Activated gamma-delta T cell (primary cell): ENCODE data around the gene PRDM15.

Source experiments
- DNase-seq: peaks from one replicate; lab custom pipeline; 2025; lab: John Stamatoyannopoulos, UW

The PRDM15 gene

DNA sequence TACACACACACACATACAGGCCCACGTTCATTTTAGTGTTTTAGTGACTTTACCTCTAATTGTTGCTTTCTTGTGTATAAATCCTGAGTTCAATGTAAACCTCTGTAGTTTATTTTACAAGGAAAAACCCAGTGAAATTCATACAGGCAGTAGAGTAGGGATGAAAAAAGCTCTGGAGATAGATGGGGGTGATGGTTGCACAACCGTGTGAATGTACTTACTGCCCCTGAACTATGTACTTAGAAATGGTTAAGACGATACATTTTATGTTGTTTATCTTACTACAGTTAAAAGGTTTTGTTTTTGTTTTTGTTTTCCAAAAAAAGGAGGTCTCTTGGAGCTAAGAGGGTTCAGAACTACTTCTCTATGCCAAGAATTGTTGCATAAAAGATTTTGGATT, 29.7 kb upstream of the PRDM15 start:
- DNase-seq, result no peak

DNA sequence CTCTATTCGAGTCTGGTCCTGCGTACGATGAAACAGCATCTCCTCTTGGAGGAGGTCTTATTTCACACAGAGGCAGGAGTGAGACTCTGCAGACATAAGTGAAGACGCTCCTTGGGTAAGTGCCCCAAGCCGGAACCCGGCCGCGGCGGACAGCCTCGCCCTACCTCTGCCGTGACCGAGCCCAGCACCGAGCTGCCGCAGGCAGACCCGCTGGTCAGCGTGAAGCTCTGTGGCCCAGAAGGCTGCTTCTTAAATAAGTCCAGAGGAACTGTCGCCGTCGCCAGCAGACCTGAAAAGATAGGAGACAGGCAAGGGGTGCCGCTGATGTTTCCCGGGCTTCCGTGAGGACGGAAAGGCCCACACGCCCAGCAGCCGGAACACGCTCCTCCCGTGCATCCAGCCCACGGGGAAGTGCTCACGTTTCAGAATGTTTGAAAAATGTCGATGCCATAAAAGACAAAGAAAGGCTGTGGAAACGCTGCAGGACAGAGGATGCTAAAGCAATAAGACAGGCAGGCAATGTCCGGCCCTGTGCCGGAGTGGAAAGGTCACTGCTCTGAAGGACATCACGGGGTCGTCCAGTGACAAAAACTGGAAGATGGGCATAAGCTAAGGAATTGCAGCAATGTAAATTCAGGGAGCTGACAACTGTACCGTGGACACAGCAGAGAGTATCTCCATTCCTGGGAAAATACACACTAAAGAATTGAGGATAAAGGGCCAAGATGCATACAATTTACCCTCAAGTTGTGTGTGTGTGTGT, 28.5 kb upstream of the PRDM15 start:
- no peak for DNase-seq

DNA sequence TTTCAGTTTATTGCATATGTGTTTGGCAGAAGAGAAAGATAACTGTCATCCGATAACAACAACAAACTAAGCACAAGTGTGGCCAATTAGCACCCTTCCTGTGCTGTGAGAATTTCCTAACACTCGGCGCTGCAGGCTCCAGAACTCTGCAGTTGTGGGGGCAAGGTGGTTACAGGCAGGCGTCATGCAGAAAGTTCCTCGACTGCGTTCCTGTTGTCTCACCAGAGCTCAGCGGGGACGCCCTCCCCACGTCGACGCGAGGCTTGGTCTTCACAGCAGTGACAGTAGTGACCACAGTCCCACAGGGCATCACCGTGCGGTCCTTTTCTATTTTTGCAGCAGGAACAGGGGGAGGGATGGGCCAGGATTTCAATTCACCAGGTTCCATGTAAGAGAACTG, 27.6 kb upstream of the PRDM15 start:
- DNase-seq, result no peak

DNA sequence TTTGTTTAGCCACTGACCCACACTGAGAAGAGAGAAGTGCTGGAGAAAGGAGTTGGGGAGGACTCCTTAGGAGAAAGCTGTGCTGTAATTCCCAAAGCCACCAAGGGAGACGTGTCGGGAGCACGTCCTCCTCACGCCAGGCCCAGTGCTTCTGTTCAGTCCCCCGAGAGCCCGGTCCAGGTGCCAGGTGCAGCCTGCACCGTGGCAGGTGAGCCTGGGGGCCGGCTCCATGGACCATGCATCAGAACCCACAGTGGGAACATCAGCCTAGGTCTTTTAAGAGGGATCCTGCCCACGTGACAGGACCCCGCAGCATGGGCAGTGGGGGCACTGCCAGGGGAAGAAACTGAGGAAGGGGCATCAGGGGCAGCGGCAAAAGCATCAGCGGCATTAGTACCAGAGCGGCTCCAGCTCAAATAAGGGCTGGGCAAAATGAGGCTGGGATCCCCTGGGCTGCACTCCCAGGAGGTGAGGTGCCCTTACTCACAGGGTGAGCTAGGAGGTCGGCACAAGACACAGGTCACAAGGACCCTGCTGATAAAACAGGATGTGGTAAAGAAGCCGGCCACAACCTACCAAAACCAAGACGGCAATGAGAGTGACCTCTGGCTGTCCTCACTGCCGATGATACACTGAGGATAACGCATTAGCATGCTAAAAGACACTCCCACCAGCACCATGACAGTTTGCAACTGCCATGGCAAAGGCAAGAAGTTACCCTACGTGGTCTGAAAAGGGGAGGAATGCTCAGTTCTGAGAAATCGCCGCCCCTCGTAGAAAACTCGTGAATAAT, 24.6 kb upstream of the PRDM15 start:
- no peak for DNase-seq

DNA sequence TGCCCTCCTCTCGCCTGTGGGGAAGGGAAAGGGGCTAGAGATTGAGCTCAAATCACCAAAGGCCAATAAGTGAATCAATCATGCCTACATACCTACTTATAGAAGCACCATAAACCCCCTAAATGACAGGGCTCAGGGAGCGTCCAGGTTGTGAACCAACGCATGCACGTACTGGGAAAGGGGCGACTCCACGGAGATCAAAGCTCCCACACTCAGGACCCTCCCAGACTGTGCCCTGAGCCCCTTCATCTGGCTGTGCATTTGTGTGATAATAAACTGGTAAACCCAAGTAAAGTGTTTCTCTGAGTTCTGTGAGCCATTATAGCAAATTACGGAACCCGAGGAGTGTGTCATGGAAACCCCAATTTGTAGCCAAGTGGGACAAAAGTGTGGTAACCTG, 23.8 kb upstream of the PRDM15 start:
- DNase-seq, result no peak

DNA sequence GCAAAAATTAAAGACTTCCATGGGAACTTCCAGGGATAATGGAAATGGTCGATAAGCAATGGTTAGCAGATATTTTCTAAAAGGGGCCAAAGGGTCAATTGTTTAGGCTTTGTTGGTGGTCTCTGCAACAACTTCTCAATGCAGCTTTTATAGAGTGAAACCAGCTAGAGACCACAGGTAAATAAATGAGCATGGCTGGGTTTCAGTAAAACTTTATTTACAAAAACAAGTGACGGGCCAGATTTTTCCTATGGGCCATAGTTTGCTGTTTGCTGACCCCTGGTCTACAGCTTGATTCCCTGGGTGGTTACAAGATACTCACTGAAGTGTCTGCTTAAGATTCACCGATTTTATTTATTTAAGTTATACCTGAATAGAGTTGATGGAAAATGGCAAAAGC, 22.6 kb upstream of the PRDM15 start:
- DNase-seq, result no peak

DNA sequence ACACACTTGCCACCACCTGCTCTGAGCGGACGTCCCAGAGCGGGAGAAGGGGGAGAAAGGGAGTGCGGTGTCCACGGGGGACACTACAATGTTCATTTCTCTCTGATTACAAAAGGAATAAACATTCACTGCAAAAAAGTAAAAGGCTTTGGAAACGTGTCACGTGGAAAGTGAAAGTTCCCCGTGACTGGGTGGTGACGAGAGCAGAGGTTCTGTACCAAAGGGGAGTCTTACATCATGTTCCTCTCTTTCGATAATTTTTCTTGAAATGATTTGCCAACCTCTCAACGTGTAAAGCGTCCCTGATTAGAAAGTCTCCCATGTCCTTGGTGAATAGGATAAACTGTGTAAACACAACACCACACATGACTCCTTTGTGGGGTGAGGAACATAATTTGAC, 22.0 kb upstream of the PRDM15 start:
- DNase-seq, result no peak

DNA sequence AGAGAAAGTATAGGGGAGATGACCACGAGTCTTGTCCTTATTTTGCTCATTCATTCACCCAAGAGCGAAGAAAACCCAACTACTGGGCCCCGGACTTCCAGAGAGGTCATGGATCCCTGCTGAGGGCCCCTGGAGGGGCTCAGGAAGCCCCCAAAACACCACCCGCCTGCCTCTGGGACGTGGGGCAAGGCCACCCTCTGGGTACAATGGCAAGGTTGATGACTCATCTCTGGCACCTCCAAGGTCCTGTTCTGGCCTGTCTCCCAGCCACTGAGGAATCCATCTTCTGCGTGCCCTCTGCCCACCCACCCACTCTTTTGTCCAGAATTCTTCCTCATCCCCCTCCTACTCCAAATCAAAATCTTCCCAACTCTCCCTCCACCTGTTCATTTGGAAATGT, 21.3 kb upstream of the PRDM15 start:
- DNase-seq, result no peak

DNA sequence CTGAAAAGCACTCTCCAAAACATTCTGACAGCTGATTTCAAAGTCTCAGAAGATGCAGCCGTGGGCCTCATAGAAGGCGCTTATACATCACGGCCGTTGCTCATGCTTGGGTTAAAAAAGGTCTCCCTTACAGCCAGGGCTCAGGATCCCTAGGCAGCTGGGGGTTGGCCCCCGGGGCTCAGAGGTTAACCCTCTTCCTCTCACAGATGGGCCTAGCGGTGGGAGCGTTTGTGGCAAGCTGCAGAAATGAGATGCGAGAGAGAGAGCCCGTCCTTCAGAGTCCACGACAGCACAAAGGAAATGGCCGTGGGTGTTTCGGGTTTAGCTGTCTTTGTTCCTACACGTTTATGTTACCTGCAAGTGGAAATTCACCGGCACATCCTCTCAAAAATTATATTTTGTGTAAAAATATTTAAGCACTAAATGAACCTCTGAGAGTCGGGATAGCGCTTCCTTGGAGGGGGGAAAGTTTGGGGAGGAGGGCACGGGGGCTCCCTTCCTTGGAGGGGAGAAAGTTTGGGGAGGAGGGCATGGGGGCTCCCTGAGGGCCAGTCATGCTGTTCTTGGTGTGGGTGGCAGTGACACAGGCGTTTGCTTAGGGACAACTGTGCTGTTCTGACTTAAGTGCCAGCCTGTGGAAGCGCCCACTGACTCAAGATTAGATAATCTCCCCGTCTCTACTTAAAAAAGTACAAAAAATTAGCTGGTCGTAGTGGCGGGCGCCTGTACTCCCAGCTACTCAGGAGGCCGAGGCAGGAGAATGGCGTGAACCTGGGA, 20.5 kb upstream of the PRDM15 start:
- DNase-seq, result no peak

DNA sequence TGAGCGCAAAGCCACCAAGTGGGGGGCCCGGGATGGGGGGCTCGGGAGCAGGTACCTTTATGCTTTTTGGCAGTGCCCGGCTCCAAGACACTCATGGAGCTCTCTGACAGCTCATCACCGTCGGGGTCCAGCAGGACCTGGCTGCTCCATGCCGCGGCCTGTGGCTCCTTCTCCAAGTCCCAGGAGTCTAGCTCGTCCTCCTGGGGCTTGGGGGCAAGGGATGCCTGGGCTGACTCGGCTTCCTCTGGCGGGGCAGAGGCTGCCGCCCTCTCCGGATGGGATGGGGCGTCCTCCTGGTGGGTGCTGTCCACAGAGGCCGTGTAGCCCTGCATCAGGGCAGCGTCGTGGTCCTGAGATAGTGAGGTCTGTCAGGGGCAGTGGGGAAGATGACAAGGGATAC, 19.9 kb upstream of the PRDM15 start:
- no peak for DNase-seq

DNA sequence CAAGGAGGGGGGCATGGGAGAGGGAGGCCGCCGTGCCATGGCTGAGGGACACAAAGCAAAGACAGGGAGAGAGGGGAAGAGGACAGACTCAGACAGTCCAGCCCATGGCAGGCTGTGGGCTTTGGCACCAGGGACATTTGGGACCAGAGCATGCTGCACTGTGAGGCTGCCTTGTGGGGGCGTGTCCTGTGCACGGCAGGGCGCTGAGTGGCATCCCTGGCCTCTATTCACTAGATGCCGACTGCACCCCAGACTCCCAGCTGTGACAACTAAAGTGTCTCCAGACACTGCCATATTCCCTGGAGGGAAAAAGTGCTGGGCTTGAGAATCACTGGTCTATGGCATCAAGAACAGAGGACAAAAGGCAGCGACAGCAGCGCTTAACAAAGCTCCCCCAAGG, 18.6 kb upstream of the PRDM15 start:
- DNase-seq, result no peak

DNA sequence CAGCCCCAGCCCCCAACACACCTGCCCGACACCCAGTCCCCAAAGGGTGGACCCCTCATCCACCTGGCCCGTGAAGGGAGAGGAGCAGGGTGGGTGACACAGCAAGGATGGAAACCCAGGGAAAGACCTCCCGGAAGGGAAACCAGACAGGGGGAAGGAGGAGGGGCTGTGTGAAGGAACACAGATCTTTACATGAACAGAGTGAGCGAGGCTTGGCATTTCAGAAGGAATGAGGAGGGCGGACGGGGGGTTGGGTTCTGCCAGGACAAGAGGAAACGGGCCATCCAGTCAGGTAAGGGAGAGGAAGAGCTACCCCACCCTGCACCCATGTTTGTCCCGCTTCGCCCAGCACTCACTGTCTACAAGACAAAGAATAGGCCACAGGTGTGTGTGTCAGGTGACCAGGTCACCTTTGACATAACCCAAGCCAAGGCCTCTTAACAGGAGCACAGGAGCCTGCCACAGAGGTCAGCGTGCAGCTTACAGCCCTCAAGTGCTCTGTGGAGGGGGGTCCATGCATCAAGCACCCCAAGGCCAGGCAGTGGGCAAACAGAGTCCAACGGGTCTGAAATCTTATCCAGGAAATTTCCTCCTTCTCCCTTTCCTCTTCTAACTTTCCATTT, 18.0 kb upstream of the PRDM15 start:
- DNase-seq, result no peak

DNA sequence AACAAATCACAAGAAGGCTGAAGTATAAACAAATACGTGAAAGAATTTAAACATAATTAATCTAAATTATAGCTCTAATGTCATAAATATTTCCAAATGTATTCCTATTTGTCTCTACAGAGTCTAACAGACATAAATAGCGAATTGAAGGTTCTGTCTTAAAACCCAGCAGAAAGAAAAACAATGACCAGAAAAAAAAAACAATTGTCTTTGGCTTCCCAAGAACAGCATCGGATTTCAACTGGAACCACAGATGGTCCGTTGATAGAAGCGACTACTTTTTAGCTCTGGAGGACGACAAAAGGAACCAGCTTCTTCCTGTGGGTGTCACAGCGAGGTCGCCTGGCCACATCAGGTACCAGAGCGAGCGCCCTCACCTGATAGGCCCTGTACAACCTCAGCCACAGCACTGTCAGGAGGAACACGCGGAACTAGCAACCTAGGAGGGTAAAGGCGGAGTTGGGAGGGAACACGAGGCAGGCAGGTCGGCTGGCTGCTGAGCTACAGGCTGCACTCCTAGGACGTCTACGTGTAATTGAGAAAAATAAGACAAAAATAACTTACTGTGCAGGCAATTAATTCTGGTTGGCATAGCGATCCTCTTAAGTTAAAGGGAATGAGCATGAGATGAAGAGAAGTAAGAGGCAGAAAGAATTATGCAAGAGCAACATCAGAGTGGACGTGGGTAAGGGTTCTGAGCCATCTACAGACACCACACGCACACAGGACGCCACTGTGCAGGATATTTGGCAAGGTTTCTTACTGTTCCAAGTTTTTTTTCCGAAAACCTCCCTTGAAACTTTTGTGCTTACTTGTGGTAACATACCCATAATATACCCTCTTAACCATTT, 16.7 kb upstream of the PRDM15 start:
- DNase-seq, result no peak

DNA sequence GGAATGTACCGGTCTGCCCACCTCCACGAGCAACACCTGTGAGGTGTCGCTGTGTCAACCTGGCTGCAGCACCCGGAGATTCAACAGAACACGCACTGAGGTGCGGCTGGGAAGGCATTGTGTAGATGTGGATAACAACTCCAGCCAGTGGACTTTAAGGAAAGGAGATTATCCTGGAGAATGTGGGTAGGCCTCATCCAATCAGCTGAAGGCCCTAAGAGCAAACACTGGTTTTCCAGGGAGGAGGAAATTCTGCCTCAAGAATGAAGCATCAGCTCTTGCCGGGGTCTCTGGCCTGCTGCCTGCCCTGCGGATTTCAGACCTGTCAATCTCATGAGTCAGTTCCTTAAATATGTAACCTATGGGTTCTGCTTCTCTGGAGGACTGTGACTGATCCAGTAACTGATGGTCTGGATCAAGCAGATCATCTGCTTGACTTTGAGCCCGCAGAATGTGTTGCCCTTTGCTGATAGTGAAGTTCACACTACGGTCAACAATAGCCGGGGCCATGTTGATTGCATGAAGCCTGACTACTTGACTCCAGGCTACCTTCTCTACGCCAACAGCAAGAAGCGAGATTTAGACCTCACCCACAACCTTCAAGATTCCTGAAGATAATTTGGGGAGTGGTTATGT, 15.9 kb upstream of the PRDM15 start:
- DNase-seq, result no peak

DNA sequence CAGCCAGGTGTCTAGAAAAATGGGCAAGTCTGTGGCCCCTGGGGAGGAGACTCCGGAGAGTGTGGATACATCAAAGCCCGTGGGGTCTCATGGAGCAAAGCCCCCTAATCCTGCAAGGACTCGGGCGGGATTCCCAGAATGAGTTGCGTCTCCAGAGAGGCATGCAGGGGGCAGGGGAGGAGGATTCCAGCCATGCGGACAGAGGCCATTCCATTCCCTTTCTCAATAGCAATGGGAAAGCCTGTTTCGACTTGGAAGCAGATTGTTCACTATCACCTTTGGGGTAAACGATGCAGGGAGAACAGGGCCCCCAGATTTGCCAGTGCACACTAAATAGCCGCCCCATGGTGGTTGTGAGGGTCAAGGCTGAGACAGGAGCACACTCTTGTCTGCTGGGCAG, 15.4 kb upstream of the PRDM15 start:
- DNase-seq, result no peak

DNA sequence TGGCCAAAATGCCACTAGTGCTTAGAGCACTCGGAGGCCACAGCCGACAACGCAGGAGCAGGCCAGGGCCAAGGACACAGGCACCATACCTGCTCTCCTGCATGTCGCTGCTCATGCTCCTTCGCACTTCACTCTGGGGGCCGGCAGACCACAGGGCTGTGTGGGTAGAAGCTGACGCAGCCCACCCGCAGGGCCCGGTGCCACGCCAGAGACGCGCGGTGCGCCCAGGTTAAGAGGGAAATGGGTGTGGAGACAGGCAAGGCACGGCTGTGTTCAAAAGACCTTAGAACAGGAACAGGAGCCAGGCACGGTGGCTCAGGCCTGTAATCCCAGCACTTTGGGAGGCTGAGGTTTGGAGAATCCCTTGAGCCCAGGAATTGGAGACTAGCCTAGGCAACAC, 13.6 kb upstream of the PRDM15 start:
- no peak for DNase-seq

DNA sequence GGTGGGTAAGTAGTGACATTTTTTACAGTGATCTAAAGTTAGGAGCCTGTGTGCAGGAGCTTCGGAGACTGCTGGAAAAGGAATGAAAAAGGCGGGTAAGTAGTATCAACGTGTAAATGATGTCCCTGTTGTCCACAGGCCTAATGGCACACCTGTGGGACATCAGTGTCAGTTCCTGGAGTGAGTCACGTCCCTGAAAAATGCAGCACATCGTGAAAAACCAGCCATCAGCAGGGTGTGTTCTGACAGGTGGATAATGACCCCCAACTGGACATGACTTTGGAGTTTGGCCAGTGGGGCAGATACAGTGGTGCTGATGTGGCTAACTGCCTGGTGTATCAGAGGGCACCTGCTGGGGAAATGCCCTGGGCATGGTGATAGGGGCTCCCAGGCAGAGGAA, 12.0 kb upstream of the PRDM15 start:
- DNase-seq, result no peak

DNA sequence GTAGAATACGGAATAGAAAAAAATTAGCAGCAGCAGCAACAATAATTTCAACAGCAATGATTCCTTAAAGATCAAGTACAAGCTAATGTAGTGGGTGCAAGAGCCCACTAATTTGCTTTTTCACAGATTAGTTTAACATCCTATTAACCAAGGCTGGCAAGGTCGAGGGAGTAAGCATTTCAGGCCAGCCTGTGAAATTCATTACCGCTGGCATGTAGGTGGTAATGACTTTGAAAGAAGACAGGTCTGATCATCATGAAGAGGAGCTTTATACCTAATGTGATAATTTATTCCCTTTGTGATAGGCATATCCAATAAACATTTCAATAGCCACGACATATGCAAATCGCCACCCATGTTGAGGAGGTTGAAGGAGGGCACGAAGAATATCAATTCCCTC, 11.2 kb upstream of the PRDM15 start:
- DNase-seq, result no peak

DNA sequence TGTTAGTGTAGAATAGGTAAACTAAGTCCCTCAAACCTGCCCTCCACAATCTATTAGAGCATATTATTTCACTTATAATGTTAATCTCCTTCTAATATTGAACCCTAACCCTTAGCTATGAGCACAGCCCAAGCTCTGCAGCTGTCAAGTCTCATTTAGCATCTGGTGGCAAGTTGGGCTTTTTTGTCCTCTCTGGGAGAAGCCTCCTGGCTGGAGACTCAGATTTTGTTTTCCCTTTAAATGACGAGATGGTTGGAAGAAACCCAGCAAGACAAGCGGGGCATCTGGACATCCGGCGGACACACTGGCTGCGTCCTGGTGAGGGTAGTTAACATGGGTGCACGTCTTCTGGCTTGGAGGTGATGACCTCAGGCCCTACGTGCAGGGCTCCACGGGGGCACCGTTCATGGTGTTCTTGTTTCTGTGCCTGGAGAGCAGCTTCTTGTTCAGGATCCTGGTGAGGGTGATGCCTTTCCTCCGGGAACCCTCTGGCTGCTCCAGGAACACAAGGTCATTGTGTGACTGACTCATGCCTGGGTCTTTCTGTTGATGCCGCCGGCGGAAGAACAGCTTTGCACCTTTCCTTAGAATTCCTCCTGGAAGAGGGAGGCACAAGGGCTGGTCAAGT, 9.7 kb upstream of the PRDM15 start:
- no peak for DNase-seq

DNA sequence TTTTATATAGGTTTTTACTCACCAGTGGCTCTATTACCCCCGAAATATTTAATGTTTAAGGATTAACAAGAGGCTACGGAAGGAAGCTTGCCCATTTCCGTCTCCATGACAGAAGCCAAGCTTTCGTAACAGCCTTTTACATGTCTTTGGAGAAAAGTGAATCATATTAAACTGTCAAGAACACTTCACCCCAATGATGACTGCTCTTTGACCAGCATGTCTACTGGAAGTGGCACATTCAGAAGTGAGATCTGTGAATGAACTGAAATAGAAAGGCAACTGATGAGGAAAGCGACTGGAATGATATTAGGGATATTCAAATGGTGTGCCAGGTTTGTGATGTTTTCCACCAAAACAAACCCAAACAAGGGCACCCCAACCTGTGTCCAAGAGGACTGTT, 8.5 kb upstream of the PRDM15 start:
- no peak for DNase-seq

DNA sequence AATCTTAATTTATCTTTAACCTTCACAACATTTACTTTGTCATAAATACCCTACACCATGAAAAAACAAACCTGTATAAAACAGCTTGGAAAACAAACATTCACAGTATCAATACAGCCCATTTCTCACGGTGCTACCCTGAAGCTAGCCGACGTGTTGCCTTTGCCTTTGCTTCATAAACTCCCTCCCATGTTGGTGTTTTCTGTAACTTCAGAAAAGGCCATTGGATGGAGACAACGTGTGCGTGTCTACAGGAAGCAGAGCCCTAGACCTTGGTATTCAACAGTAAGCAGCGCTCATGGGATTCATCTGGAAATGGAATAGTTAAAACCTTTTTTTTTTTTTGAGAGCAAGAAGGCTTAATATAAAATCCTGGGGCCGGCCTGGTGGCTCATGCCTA, 7.2 kb upstream of the PRDM15 start:
- no peak for DNase-seq
